Body of pancreas (tissue), 4 donors: Measurements from ENCODE around the gene BRD1. TPM values are rescaled to one million over a fixed set of nuclear protein-coding genes. Genes with fewer than 3 reads are reported as not detected.

Source experiments
- ATAC-seq: fragments of 150-250 bp; one replicate; pipeline ENCODE4 v1.9.1; 2016
- DNase-seq, 4 donors: peaks; one replicate each; pipeline ENCODE4 v3.0.0-alpha.2; 2019
- H3K27ac ChIP-seq, 4 donors: fragments of 200-600 bp; sonication (generic); 1 replicate in 3 of 4; 2 replicates in 1 of 4; pipeline versions ENCODE4 v1.5.1 to v1.6.1; 2016 to 2019; ENCODE audit warnings: mild to moderate bottlenecking in 1 of 4, mixed read lengths in 1 of 4, moderate library complexity in 1 of 4
- H3K27me3 ChIP-seq, 2 donors: fragments of 200-600 bp; sonication (generic); one replicate each; pipeline ENCODE4 v1.6.0; 2016; ENCODE audit warnings: mild to moderate bottlenecking in 1 of 2
- H3K36me3 ChIP-seq, 2 donors: fragments of 200-600 bp; sonication (generic); replicated peaks in 1 of 2; 2 replicates each; pipeline ENCODE4 v1.5.1; 2016; ENCODE audit warnings: low read depth in 2 of 2; ENCODE audit not compliant: insufficient read depth in 1 of 2
- H3K4me1 ChIP-seq: fragments of 200-600 bp; sonication (generic); one replicate; pipeline ENCODE4 v1.6.0; 2016
- H3K4me3 ChIP-seq, 2 donors: fragments of 200-600 bp; sonication (generic); 1 replicate in 1 of 2; 2 replicates in 1 of 2; pipeline ENCODE4 v1.5.1; 2016 to 2019
- H3K9me3 ChIP-seq, 3 donors: fragments of 200-600 bp; sonication (generic); 1 replicate in 2 of 3; 2 replicates in 1 of 3; pipeline ENCODE4 v1.5.1; 2016
- POLR2A ChIP-seq, 3 donors: fragments of 450-650 bp; IDR thresholded peaks; one replicate each; pipeline ENCODE4 v1.6.1; 2016; ENCODE audit warnings: antibody characterized with exemption in 3 of 3, mild to moderate bottlenecking in 2 of 3
- WGBS, 2 donors: methylation state at CpG; one replicate each; pipeline ENCODE4 v1.1.5; 2017; 5-methylcytosine and 5-hydroxymethylcytosine counted together
- intact Hi-C: fragments of 100-400 bp; cut with DNase I; formaldehyde crosslinking; loops from one replicate; pipeline ENCODE4 v1.15.1; 2023
- total RNA-seq, 2 donors: library from RNA; depleted of rRNA; stranded (reverse); fragments of >200 nt; gene quantifications; one replicate each; pipeline ENCODE4 v1.1.0, GENCODE V29; 2016
- TF ChIP-seq, protein P1 (sequence below), 7 experiments: fragments of 450-650 bp in 4 of 7; fragments of 200-600 bp in 3 of 7; sonication (generic) in 3 of 7; IDR thresholded peaks; one replicate each; pipeline ENCODE4 v1.5.1; 2016 to 2019; ENCODE audit warnings: antibody characterized with exemption in 7 of 7

The BRD1 gene
- total RNA-seq, 2 donors from 2014 or later, result 21.8 to 36.9 TPM

DNA sequence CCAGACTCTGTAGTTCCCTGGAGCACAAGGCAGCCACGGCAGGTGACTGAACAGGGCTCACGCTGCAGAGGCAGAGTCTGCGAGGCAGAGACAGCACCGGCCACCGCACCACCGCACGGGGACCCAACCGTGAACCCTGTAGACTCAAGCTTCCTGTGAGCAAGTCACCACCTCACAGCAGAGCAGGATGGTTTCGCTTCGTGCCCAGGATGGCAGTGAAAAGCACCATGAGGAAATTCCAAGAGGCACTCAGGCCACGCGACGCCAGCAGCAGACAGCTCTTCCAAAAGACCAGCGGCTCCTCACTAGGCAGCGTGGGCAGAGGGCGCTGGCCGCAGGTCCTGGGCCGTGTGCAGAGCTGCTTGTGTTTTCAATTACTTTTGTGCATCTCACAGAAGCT is 24.5 kb downstream of the BRD1 start:
- Histone ChIP-seq H3K4me3 (no peak overlapping the region), H3K9me3 (no peaks in the 10 kb centered on the region), H3K36me3 (peaks cover 3 to 7% of the 10 kb centered on the region in 2 donors), H3K27me3 (no peaks in the 10 kb centered on the region), H3K4me1 (peaks cover 13% of the 10 kb centered on the region), H3K27ac (no peak overlapping the region)
- intact Hi-C loops, result no loop called here
- WGBS, 2 donors, result 96% methylated on average over 8 to 18 of the region's 18 CpGs
- DNase-seq (no peak), ATAC-seq (no peak)
- TF ChIP-seq POLR2A (IDR thresholded peaks at IDR 0.05), result no peak
- TF ChIP-seq, protein P1, sequence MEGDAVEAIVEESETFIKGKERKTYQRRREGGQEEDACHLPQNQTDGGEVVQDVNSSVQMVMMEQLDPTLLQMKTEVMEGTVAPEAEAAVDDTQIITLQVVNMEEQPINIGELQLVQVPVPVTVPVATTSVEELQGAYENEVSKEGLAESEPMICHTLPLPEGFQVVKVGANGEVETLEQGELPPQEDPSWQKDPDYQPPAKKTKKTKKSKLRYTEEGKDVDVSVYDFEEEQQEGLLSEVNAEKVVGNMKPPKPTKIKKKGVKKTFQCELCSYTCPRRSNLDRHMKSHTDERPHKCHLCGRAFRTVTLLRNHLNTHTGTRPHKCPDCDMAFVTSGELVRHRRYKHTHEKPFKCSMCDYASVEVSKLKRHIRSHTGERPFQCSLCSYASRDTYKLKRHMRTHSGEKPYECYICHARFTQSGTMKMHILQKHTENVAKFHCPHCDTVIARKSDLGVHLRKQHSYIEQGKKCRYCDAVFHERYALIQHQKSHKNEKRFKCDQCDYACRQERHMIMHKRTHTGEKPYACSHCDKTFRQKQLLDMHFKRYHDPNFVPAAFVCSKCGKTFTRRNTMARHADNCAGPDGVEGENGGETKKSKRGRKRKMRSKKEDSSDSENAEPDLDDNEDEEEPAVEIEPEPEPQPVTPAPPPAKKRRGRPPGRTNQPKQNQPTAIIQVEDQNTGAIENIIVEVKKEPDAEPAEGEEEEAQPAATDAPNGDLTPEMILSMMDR (IDR thresholded peaks at IDR 0.05), result no peak

DNA sequence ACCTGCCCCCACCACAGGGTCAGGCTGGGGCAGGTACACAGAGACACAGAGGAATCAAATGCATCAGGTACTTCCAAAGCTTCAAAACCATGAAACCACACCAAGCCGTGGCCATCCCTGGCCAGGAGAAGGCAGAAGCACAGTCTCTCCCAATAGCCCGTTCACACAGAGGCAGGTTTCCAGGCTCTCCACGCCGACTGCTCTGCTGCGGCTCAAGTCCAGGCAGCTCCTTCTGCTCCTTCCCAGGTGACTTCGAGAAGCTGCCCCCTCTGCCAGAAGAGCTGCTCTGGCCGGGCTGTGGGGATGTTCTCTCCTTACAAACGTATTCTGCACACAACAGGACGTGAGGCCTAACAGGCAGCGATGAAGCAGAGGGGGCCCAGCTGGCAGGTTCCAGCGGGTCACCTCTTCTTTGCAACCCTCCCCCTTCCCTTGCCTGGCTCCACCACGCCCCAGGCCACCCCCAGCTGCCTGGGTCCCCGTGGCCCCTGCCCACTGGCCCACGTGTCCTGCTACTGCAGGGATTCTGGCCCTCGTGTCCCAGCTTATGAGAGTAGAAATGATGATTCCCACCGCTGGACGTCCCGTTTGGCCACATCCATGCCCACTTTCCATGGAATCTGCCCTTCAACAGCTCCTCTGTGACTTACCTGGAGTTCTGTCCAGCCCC is 26.1 kb downstream of the BRD1 start:
- Histone ChIP-seq H3K4me3 (no peak overlapping the region), H3K27me3 (no peaks in the 10 kb centered on the region), H3K27ac (no peak overlapping the region), H3K4me1 (peaks cover 13% of the 10 kb centered on the region), H3K9me3 (no peaks in the 10 kb centered on the region), H3K36me3 (peaks cover 3 to 19% of the 10 kb centered on the region in 2 donors)
- TF ChIP-seq, protein P1 (IDR thresholded peaks at IDR 0.05), result no peak
- TF ChIP-seq POLR2A (IDR thresholded peaks at IDR 0.05), result no peak
- no peak for ATAC-seq
- WGBS, 2 donors, result 84 to 86% methylated on average over 8 to 18 of the region's 18 CpGs
- DNase-seq, result no peak
- intact Hi-C loops, result no loop called here

DNA sequence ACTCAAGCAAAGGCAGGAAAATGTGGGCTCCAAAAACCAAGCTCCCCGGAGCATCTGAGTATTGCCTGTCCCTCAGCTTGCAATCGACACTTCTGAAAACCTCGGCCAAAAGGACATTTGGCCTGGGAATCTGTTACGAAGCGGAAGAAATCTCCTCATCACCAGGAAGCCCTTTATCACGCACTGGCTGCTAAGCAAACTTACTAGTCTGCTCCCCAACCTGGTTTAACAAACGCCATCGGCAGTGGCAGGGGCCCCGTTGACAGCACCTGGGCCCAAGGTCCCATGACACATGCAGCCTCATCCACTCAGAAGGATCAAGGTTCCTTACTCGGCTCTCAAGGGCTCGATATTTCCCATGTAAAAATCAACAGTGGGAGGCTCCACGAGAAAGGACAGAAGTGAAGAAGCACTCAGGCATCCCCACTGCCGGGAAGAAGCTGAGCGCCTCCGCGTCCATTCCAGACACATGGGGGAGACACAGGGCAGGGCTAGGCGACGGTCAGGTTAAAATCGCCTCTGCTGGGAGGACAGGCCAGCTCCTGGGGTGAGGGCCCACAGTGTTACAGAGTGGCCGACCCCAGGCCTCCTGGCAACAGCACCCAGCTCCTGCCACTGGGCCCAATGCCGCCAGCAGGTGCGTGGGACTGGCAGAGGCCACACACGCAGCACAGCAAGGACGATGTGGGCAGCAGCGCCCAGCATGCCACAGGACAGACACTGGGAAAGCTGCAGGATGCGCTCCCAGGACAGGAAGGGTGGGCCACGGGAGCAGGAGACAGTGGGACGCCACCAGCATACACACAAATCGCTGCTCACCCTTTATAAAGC is 27.1 kb downstream of the BRD1 start:
- H3K36me3 ChIP-seq, result peaks cover 3 to 23% of the 10 kb centered on the region in 2 donors

DNA sequence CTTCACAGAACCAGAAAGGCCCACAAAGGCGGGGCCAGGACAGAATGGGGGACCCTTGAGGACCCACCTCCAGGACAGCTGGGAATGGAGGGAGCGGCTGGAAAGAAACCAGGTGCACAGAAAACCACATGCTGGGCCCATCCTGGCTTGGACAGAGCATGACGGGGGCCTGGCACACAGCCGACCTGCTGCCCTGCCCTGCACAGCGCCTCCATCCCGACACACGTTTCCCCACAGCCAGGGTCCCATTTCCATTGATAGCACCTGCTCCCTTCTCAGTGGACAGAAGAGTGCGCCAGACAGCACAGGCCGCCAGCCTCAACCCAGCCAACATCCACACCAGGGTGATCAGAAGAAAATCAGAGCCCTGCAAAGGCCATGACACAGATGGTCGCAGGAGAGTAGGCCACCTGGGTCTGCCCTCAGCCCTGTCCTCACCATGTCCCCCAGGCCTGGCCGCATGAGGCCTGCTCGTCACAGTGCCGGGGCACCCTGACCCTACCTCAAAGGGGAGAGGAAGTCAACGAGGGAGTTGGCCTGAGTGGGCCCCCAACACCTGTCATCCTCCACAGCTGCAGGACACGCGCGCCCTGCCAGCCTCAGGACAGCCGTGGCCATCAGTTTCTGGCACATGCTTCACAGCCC is 28.1 kb downstream of the BRD1 start:
- ATAC-seq (no peak), DNase-seq (no peak)
- H3K27ac ChIP-seq, result no peak overlapping the region
- peaks cover 3 to 28% of the 10 kb centered on the region in 2 donors for H3K36me3 ChIP-seq
- no peak overlapping the region for H3K4me3 ChIP-seq
- H3K9me3 ChIP-seq, result no peaks in the 10 kb centered on the region
- intact Hi-C loops, result no loop called here
- 83 to 100% methylated on average over 2 to 18 of the region's 18 CpGs for WGBS, 2 donors
- H3K4me1 ChIP-seq, result peaks cover 13% of the 10 kb centered on the region
- H3K27me3 ChIP-seq, result no peaks in the 10 kb centered on the region
- no peak for TF ChIP-seq POLR2A (IDR thresholded peaks at IDR 0.05)
- TF ChIP-seq, protein P1 (IDR thresholded peaks at IDR 0.05), result no peak

More for the DNA sequence above, 27.1 kb downstream of the BRD1 start:
- TF ChIP-seq, protein P1 (IDR thresholded peaks at IDR 0.05), result peak in 1 of 7 experiments; percentile 20
- TF ChIP-seq POLR2A (IDR thresholded peaks at IDR 0.05), result no peak
- intact Hi-C loops, result no loop called here
- Histone ChIP-seq H3K27ac (no peak overlapping the region), H3K4me3 (no peak overlapping the region), H3K9me3 (no peaks in the 10 kb centered on the region), H3K27me3 (no peaks in the 10 kb centered on the region), H3K4me1 (peaks cover 13% of the 10 kb centered on the region)
- ATAC-seq (no peak), DNase-seq (no peak)
- WGBS, 2 donors, result 56 to 90% methylated on average over 6 to 29 of the region's 29 CpGs
